Testis (tissue), 2 donors: ENCODE data around the gene THUMPD1.

Source experiments
- CTCF ChIP-seq, 3 experiments: fragments of 450-650 bp in 2 of 3; fragments of 200-600 bp in 1 of 3; sonication (generic) in 1 of 3; IDR thresholded peaks; one replicate each; pipeline ENCODE4 v1.5.1; 2016 to 2019; ENCODE audit warnings: antibody characterized with exemption in 3 of 3, mild to moderate bottlenecking in 2 of 3, moderate library complexity in 1 of 3
- POLR2A ChIP-seq: fragments of 450-650 bp; IDR thresholded peaks from one replicate; pipeline ENCODE4 v1.6.1; 2017; ENCODE audit warnings: antibody characterized with exemption, mild to moderate bottlenecking, moderate library complexity

- TF ChIP-seq CTCF (IDR thresholded peaks at IDR 0.05), result no peak
- TF ChIP-seq POLR2A, result no peak
These were observed 12.5 kb downstream of the THUMPD1 start for GRCh38 chr16:20729141-20729540.
